ENCODE data around the gene OR1L6.

The OR1L6 gene

DNA sequence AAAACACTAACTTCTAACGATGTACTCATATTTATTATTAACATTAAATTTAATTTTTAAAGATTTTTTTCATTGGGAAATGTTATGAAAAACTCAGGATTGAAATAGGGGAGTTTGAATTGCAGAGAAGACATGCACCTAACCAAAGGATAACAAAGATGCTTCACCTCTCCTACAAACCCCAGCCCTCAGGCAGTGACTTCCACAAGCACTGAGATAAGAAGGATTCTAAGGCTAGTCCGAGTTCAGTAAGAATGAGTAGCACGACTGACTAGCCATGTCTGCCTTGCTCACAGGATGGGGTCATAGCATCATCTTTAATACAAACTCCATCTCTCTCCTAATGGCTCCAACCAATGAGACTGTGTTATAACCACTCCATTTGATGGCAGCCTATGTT, 39.6 kb downstream of the OR1L6 start:
- Histone ChIP-seq H3K4me1 (ENCODE audit: control insufficient read depth, insufficient read depth, low read length, unreplicated experiment) (peaks cover 11% of the 10 kb centered on the region), H3K79me2 (ENCODE audit: control insufficient read depth, insufficient read depth, low read length, unreplicated experiment) (no peaks in the 10 kb centered on the region), H3K4me3 (ENCODE audit: low read depth, low read length) (no peak overlapping the region), H2AFZ (ENCODE audit: low read length, unreplicated experiment) (no peak overlapping the region), H3K36me3 (ENCODE audit: insufficient read depth, low read length) (no peaks in the 10 kb centered on the region), H3K27ac (ENCODE audit: low read depth, low read length) (no peak overlapping the region), H3K27me3 (ENCODE audit: insufficient read depth, low read length) (peaks cover 5% of the 10 kb centered on the region; the same call in 1 of the 2 replicates)

DNA sequence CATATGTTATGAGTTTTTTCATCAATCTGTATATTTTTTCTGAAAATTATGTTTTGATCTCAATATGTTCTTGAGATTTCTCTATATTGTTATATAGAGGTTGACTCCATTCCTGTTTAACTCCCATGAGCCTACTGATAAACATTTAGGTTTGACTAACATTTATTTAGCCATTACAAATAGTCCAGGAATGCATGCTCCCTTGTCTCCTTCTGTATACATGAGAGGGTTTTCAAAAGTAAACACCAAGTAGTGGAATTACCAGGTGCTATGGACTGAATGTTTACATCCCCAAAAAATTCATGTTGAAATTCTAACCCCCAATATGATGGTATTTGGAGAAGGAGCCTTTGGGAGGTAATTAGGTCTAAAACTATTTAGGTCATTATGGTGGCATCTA, 43.2 kb downstream of the OR1L6 start:
- peaks cover 5% of the 10 kb centered on the region; the same call in 1 of the 2 replicates for H3K27me3 ChIP-seq (ENCODE audit: insufficient read depth, low read length)
- H3K4me1 ChIP-seq (ENCODE audit: control insufficient read depth, insufficient read depth, low read length, unreplicated experiment), result no peaks in the 10 kb centered on the region
- H3K4me3 ChIP-seq (ENCODE audit: low read depth, low read length), result no peak overlapping the region
- no peaks in the 10 kb centered on the region for H3K79me2 ChIP-seq (ENCODE audit: control insufficient read depth, insufficient read depth, low read length, unreplicated experiment)
- H2AFZ ChIP-seq (ENCODE audit: low read length, unreplicated experiment), result no peak overlapping the region
- no peak overlapping the region for H3K27ac ChIP-seq (ENCODE audit: low read depth, low read length)
- H3K36me3 ChIP-seq (ENCODE audit: insufficient read depth, low read length), result no peaks in the 10 kb centered on the region

- H3K79me2 ChIP-seq (ENCODE audit: control insufficient read depth, insufficient read depth, low read length, unreplicated experiment), result no peaks in the 10 kb centered on the region
- no peaks in the 10 kb centered on the region for H3K4me1 ChIP-seq (ENCODE audit: control insufficient read depth, insufficient read depth, low read length, unreplicated experiment)
- H2AFZ ChIP-seq (ENCODE audit: low read length, unreplicated experiment), result no peak overlapping the region
- H3K27me3 ChIP-seq (ENCODE audit: insufficient read depth, low read length), result peaks cover 5% of the 10 kb centered on the region; the same call in 1 of the 2 replicates
- H3K27ac ChIP-seq (ENCODE audit: low read depth, low read length), result no peak overlapping the region
- H3K4me3 ChIP-seq (ENCODE audit: low read depth, low read length), result no peak overlapping the region
- no peaks in the 10 kb centered on the region for H3K36me3 ChIP-seq (ENCODE audit: insufficient read depth, low read length)
Observed at GRCh38 chr9:122786338-122786737, 44.2 kb downstream of the OR1L6 start.

GRCh38 chr9:122788831-122789230, 46.7 kb downstream of the OR1L6 start, which contains the start of gene OR5C1:
OR5C1 (plus strand) TSS chr9:122788933; CDS start chr9:122788933, 0 bp downstream.
- Histone ChIP-seq H3K4me3 (ENCODE audit: low read depth, low read length) (no peak within 1 kb of the TSS), H3K27me3 (ENCODE audit: insufficient read depth, low read length) (peaks cover 5% of the 10 kb centered on the region; the same call in 1 of the 2 replicates), H3K79me2 (ENCODE audit: control insufficient read depth, insufficient read depth, low read length, unreplicated experiment) (no peaks in the 10 kb centered on the region), H3K36me3 (ENCODE audit: insufficient read depth, low read length) (no peaks in the 10 kb centered on the region), H3K4me1 (ENCODE audit: control insufficient read depth, insufficient read depth, low read length, unreplicated experiment) (no peaks in the 10 kb centered on the region), H3K27ac (ENCODE audit: low read depth, low read length) (no peak within 1 kb of the TSS), H2AFZ (ENCODE audit: low read length, unreplicated experiment) (no peak within 1 kb of the TSS)

- Histone ChIP-seq H3K27ac (ENCODE audit: low read depth, low read length) (no peak overlapping the region), H3K79me2 (ENCODE audit: control insufficient read depth, insufficient read depth, low read length, unreplicated experiment) (no peaks in the 10 kb centered on the region), H3K36me3 (ENCODE audit: insufficient read depth, low read length) (no peaks in the 10 kb centered on the region), H3K27me3 (ENCODE audit: insufficient read depth, low read length) (peaks cover 5% of the 10 kb centered on the region; the same call in 1 of the 2 replicates), H2AFZ (ENCODE audit: low read length, unreplicated experiment) (no peak overlapping the region), H3K4me1 (ENCODE audit: control insufficient read depth, insufficient read depth, low read length, unreplicated experiment) (no peaks in the 10 kb centered on the region), H3K4me3 (ENCODE audit: low read depth, low read length) (no peak overlapping the region)
Observed at GRCh38 chr9:122789256-122790046, 47.3 kb downstream of the OR1L6 start.

GRCh38 chr9:122791872-122792669, 50.0 kb downstream of the OR1L6 start:
- Histone ChIP-seq H3K79me2 (ENCODE audit: control insufficient read depth, insufficient read depth, low read length, unreplicated experiment) (no peaks in the 10 kb centered on the region), H3K36me3 (ENCODE audit: insufficient read depth, low read length) (no peaks in the 10 kb centered on the region), H3K4me1 (ENCODE audit: control insufficient read depth, insufficient read depth, low read length, unreplicated experiment) (peaks cover under 1% of the 10 kb centered on the region), H3K27ac (ENCODE audit: low read depth, low read length) (no peak overlapping the region), H2AFZ (ENCODE audit: low read length, unreplicated experiment) (no peak overlapping the region), H3K27me3 (ENCODE audit: insufficient read depth, low read length) (no peaks in the 10 kb centered on the region), H3K4me3 (ENCODE audit: low read depth, low read length) (no peak overlapping the region)

- Histone ChIP-seq H3K27me3 (ENCODE audit: insufficient read depth, low read length) (no peaks in the 10 kb centered on the region), H3K79me2 (ENCODE audit: control insufficient read depth, insufficient read depth, low read length, unreplicated experiment) (no peaks in the 10 kb centered on the region), H3K4me3 (ENCODE audit: low read depth, low read length) (no peak overlapping the region), H2AFZ (ENCODE audit: low read length, unreplicated experiment) (no peak overlapping the region), H3K27ac (ENCODE audit: low read depth, low read length) (no peak overlapping the region), H3K36me3 (ENCODE audit: insufficient read depth, low read length) (no peaks in the 10 kb centered on the region), H3K4me1 (ENCODE audit: control insufficient read depth, insufficient read depth, low read length, unreplicated experiment) (peaks cover 5% of the 10 kb centered on the region)
Observed at GRCh38 chr9:122797316-122798063, 55.4 kb downstream of the OR1L6 start.
